UCSD-AML1 (cell line): Measurements from ENCODE around the gene DBI.

ENCODE experiments used
- DNase-seq: peaks from one replicate; lab custom pipeline; 2025; ENCODE audit not compliant: unreplicated experiment; lab: John Stamatoyannopoulos, UW

DBI gene

GRCh38 chr2:119366649-119367471, at the start of gene DBI, which contains the start of gene C2orf76:
Gene DBI, plus strand, starts transcription at chr2:119366977. Its CDS starts 75 bp downstream, at chr2:119367052.
Gene C2orf76, minus strand, starts transcription at chr2:119366834. Its CDS starts 26,875 bp downstream, at chr2:119339959.
- DNase-seq, result peak; percentile 97

- no peak for DNase-seq
Observed at GRCh38 chr2:119317554-119317953, 49.2 kb upstream of the DBI start.

GRCh38 chr2:119319593-119319992, 47.2 kb upstream of the DBI start:
- no peak for DNase-seq

GRCh38 chr2:119323459-119323858, 43.3 kb upstream of the DBI start:
- no peak for DNase-seq

- no peak for DNase-seq
Observed at GRCh38 chr2:119324685-119325270, 42.0 kb upstream of the DBI start.

- DNase-seq, result no peak
Observed at GRCh38 chr2:119326938-119327337, 39.8 kb upstream of the DBI start.

GRCh38 chr2:119327431-119327830, 39.3 kb upstream of the DBI start:
- DNase-seq, result no peak

GRCh38 chr2:119332953-119333352, 33.8 kb upstream of the DBI start:
- no peak for DNase-seq

- DNase-seq, result no peak
Observed at GRCh38 chr2:119333360-119333759, 33.4 kb upstream of the DBI start.

- no peak for DNase-seq
Observed at GRCh38 chr2:119333833-119334232, 32.9 kb upstream of the DBI start.

- DNase-seq, result no peak
Observed at GRCh38 chr2:119337749-119338148, 29.0 kb upstream of the DBI start.

GRCh38 chr2:119338272-119338671, 28.5 kb upstream of the DBI start:
- DNase-seq, result no peak

GRCh38 chr2:119338826-119339561, 27.8 kb upstream of the DBI start:
- peak; percentile 72 for DNase-seq

GRCh38 chr2:119339562-119339923, 27.2 kb upstream of the DBI start:
- no peak for DNase-seq

- no peak for DNase-seq
Observed at GRCh38 chr2:119341684-119342083, 25.1 kb upstream of the DBI start.

GRCh38 chr2:119349289-119349688, 17.5 kb upstream of the DBI start:
- DNase-seq, result no peak

- DNase-seq, result no peak
Observed at GRCh38 chr2:119350311-119350998, 16.3 kb upstream of the DBI start.

GRCh38 chr2:119352357-119352756, 14.4 kb upstream of the DBI start:
- no peak for DNase-seq

GRCh38 chr2:119354860-119355259, 11.9 kb upstream of the DBI start:
- no peak for DNase-seq

GRCh38 chr2:119359774-119360173, 7.0 kb upstream of the DBI start:
- DNase-seq, result no peak

- no peak for DNase-seq
Observed at GRCh38 chr2:119360423-119360966, 6.3 kb upstream of the DBI start.
